Stimulated activated CD8-positive, alpha-beta memory T cell treated with anti-CD3 and anti-CD28 coated beads, Interleukin-7, amount 100 ng/mL, for 24 hours (primary cell): ENCODE measurements around the gene PPFIBP1.

Experiments
- DNase-seq: peaks from one replicate; pipeline ENCODE4 v3.0.0-alpha.2; 2020; ENCODE audit warnings: low read depth

PPFIBP1 gene

GRCh38 chr12:27523642-27524493 lies at the start of gene PPFIBP1:
PPFIBP1 (plus strand) TSS chr12:27524206; CDS start chr12:27633397, 109,191 bp downstream.
- peak; percentile 98 for DNase-seq

- DNase-seq: no peak
Observed at GRCh38 chr12:27474344-27474743, 49.7 kb upstream of the PPFIBP1 start.

- DNase-seq: no peak
Observed at GRCh38 chr12:27477049-27477448, 47.0 kb upstream of the PPFIBP1 start.

GRCh38 chr12:27478949-27479348 lies 45.1 kb upstream of the PPFIBP1 start:
- no peak for DNase-seq

- DNase-seq: no peak
Observed at GRCh38 chr12:27480016-27480415, 44.0 kb upstream of the PPFIBP1 start.

- no peak for DNase-seq
Observed at GRCh38 chr12:27486961-27487360, 37.0 kb upstream of the PPFIBP1 start.

GRCh38 chr12:27488479-27488878 lies 35.5 kb upstream of the PPFIBP1 start:
- DNase-seq: no peak

GRCh38 chr12:27491226-27491625 lies 32.8 kb upstream of the PPFIBP1 start:
- no peak for DNase-seq

GRCh38 chr12:27493260-27493940 lies 30.6 kb upstream of the PPFIBP1 start:
- no peak for DNase-seq

- DNase-seq: no peak
Observed at GRCh38 chr12:27497446-27497845, 26.6 kb upstream of the PPFIBP1 start.

- DNase-seq: no peak
Observed at GRCh38 chr12:27498149-27498548, 25.9 kb upstream of the PPFIBP1 start.

- no peak for DNase-seq
Observed at GRCh38 chr12:27498761-27499160, 25.2 kb upstream of the PPFIBP1 start.

GRCh38 chr12:27499377-27499776 lies 24.6 kb upstream of the PPFIBP1 start:
- no peak for DNase-seq

GRCh38 chr12:27500546-27500945 lies 23.5 kb upstream of the PPFIBP1 start:
- DNase-seq: no peak

GRCh38 chr12:27502021-27502435 lies 22.0 kb upstream of the PPFIBP1 start:
- DNase-seq: no peak

- no peak for DNase-seq
Observed at GRCh38 chr12:27504507-27504906, 19.5 kb upstream of the PPFIBP1 start.

- DNase-seq: no peak
Observed at GRCh38 chr12:27505109-27505508, 18.9 kb upstream of the PPFIBP1 start.

GRCh38 chr12:27505761-27506160 lies 18.2 kb upstream of the PPFIBP1 start:
- DNase-seq: no peak

- DNase-seq: no peak
Observed at GRCh38 chr12:27506645-27507189, 17.3 kb upstream of the PPFIBP1 start.

- DNase-seq: no peak
Observed at GRCh38 chr12:27508736-27509431, 15.1 kb upstream of the PPFIBP1 start.

- DNase-seq: no peak
Observed at GRCh38 chr12:27511031-27511722, 12.8 kb upstream of the PPFIBP1 start.

- no peak for DNase-seq
Observed at GRCh38 chr12:27511723-27512045, 12.3 kb upstream of the PPFIBP1 start.
